Activated naive CD4-positive, alpha-beta T cell (primary cell): Measurements from ENCODE around the gene C1QTNF9B.
"Not testable (repeated sequence)": the region's sequence is repeated elsewhere in the genome, so short reads cannot be mapped to it uniquely, and the experiment has no call there.

Experiments
- DNase-seq, 4 experiments: peaks; one replicate each; lab custom pipeline; 2025; lab: John Stamatoyannopoulos, UW

C1QTNF9B gene

DNA sequence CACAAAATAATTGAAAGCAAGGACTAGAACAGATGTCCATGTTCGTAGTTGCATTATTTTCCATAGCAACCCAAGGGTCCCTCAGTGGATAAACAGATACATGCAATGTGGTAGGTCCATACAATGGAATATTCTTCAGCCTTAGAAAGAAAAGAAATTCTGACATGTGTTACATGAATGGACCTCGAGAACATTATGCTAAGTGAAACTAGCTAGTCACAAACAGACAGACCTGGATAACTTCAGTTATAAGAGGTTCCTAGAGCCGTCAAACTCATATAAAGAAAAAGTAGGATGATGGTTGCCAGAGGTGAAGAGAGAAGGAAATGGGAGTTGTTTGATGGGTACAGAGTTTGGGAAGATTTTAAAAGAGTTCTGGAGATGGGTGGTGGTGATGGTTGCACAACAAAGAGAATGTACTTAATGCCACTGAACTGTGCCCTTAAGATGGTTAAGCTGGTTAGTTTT lies at the start of gene C1QTNF9B:
Gene C1QTNF9B (minus strand): TSS at position 51 of the 468 bp plus-strand sequence.
- not testable (repeated sequence) for DNase-seq

- DNase-seq: no peak
Observed at GRCh38 chr13:23946900-23947299, 49.6 kb upstream of the C1QTNF9B start.

DNA sequence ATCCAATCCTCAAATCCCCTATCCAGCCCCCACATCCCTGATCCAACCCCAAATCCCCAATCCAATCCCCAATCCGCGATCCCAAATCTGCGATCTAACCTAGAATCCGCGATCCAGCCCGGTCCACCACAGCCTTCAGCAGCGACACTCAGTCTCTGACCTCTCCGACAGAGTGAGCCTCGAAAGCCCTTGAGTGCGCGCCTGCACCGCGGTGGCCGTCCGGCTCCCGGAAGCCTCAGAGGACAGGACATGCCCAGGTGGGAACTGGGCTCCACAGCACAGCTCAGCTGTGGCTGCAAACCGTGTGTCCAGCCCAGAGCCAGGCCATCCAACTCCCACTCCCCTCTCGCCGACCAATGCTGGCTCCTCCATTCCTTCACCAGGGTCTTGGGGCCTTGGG lies 48.8 kb upstream of the C1QTNF9B start:
- no peak for DNase-seq

DNA sequence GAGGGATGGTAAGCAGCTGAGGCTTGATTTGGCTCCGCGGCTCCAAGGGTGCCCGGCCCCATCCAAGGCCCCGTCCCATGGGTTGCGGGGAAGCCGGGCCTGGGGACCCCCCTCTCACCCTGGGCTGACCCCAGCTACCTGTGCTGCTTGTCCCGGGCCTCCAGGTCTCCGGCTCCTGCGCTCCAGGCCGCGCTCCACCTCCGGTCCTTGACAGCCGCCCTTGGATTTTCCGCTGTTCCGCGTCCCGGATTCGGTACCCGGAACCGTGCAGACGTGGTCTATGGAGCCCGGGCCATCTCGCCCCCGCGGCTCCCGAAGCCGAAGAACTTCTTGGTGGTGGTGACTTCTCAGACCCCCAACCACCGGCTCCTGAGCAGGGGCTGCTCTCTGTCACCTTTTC lies 48.3 kb upstream of the C1QTNF9B start:
- no peak for DNase-seq

GRCh38 chr13:23941211-23941610 lies 43.9 kb upstream of the C1QTNF9B start:
- no peak for DNase-seq

DNA sequence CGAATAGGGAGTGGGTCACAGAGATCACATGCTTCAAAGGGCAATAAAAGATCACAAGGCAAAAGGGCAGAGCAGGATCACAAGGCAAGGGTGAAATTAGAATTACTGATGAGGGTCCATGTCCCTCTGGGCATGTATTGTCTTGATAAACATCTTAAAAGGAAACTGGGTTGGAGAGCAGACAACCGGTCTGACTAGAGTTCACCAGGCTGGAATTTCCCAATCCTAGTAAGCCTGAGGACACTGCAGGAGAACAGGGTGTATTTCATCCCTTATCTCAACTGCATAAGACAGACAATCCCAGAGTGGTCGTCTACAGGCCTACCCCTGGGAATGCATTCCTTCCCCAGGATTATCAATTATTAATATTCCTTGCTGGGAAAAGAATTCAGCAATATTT lies 42.4 kb upstream of the C1QTNF9B start:
- not testable (repeated sequence) for DNase-seq

GRCh38 chr13:23934520-23934919 lies 37.2 kb upstream of the C1QTNF9B start:
- no peak for DNase-seq

DNA sequence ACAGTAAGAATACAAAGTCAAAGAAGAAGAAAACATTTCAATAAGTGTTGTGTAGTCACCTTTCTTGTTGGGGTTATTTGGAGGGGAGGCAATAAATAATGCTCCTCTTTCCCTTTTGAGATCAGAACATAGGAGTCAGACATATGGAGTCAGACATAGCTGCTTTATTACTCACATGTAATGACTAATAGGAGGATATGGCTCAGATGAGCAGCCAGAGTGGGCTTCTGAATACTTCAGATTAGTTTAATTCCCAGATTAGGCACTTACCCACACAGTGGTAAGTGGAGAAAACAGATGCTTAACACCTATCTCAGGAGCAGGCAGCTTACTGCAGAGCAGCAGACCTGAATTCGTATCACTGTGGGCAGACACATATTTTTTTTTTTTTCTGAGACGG lies 31.7 kb upstream of the C1QTNF9B start:
- no peak for DNase-seq

DNA sequence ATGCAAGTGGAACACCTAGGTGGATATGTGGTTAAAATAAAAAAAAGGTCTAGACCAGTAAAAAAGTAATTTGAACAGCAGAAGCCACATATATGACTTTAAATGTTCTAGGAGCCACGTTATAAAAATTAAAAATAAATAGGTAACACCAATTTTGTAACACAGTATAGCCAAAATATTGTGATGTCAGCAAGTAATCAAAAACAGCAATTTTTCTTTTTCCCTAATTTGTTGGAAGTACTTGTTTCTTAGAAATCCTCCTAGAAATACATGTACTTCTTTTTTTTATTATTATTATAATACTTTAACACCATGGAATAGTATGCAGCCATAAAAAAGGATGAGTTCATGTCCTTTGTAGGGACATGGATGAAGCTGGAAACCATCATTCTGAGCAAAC lies 25.7 kb upstream of the C1QTNF9B start:
- DNase-seq: no peak

DNA sequence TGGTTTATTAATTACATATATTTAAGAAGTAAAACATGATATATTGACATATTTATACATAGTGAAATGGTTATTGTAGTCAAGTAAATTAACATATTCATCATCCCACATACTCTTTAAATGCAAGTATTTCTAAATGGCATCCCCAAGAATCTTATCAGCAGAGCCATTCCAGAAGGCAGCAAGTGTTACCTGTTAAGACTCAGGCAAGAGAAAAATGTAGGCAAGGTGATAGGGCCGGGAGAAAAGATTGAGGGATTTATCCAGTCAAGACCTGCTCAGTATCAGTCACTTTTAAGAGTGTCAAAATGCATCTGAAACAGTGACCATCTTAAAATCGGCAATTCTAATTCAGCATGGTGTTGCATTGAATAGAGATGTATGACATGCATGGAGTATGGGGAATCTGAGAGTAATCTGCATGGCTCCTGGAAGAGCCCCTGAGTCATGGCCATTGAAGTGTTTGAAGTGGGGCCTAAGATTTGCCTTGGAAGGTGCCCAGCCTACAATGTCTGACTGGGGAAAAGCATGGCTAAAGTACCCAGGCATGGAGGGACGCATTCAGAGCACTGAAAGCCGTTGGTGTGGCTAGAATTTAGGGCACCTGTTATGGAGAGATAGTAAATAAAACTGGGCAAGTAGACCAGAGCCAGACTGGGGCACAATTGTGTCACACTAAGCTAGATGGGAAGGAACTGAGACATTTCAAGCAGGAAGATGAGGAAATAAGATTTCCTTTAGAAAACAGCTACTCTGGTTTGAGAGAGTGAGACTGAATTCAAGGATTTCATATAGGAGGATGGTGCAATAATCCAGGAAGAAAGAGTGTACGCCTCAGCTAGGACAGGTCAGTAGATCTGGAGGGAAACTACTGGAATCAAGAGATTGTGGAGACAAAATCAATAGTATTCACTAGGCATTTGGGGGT lies 25.0 kb upstream of the C1QTNF9B start:
- no peak for DNase-seq

- no peak for DNase-seq
Observed at GRCh38 chr13:23921451-23921888, 24.2 kb upstream of the C1QTNF9B start.

DNA sequence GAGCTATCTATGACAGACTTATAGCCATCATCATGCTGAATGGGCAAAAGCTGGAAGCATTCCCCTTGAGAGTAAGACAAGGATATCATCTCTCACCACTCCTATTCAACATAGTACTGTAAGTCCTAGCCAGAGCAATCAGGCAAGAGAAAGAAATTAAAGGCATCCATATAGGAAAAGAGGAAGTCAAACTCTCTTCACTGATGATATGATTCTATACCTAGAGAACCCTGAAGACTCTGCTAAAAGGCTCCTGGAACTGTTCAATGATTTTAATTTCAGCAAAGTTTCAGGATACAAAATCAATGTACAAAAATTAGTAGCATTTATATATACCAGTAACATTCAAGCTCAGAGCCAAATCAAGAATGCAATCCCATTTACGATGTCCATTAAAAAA lies 21.7 kb upstream of the C1QTNF9B start:
- no peak for DNase-seq

DNA sequence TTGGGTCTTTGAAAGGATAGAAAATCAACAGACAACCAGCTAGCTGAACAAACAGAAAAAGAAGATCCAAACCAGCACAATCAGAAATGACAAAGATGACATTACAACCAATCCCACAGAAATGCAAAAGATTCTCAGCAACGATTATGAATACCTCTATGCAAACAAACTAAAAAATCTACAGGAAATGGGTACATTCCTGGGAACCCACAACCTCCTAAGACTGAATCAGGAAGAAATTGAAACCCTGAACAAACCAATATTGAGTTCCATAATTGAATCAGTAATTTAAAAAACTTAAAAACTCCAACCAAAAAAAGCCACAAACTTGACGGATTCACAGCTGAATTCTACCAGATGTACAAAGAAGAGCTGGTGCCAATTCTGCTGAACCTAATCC lies 20.9 kb upstream of the C1QTNF9B start:
- DNase-seq: no peak

DNA sequence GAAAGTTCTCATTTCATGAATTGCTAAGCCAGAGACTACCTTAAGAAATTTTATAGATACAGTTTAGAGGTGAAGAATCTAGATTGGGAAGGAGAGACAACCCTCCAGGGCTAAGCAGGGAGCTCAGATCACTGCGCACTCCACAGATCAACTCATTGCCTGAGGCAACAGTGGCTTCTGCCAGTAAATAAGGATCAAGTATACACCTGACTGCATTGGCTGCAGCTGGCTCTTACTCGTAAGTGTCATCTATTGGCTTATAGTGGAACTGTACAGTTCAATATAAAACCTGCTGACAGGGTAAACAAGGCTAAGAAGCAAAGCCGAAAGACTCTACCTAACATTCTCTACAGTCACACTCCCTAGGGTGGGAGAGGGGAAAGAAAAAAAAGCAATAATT lies 18.0 kb upstream of the C1QTNF9B start:
- DNase-seq: no peak

GRCh38 chr13:23912469-23912868 lies 15.2 kb upstream of the C1QTNF9B start:
- no peak for DNase-seq

- DNase-seq: no peak
Observed at GRCh38 chr13:23909606-23910005, 12.3 kb upstream of the C1QTNF9B start.

GRCh38 chr13:23905766-23906165 lies 8.5 kb upstream of the C1QTNF9B start:
- DNase-seq: no peak

DNA sequence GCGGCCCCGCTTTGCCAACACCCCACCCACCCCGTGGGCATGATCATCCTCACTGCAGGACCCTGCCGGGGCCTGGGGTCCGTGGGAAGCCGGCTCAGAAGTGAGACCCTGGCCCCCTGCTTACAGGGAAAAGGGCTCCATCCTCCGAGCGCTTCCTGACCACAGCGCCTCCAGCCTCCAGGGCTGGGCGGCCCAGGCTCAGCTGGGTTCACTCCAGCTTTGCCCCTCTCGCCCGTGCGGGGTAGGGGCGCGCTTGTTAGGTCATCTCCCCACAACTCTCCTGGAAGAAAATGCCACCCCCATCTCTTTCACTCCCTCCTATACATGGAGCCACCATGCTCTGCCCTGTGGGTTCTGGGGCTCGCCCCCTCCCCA lies 6.6 kb upstream of the C1QTNF9B start:
- no peak for DNase-seq

GRCh38 chr13:23902975-23903905 lies 5.9 kb upstream of the C1QTNF9B start:
- DNase-seq: no peak

GRCh38 chr13:23901365-23901764 lies 4.1 kb upstream of the C1QTNF9B start:
- no peak for DNase-seq

DNA sequence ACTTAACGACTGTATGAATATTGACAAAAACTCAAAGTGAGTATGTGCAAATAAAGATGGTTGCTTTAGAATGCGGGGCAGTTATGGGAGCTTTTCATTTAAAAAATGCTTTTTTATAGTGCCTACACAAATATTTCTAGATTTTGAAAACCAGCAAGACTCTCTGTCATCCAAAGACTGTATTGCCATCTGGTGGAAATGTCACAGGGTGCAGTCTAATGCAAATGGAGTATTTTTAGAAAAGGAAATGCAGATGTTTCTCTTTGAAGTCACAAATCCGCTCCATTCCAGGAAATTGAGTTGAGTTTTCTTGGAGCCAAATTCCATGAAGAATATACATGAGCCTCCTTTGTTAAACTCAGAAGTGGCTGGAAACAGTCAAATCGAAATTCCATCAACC lies 2.3 kb upstream of the C1QTNF9B start:
- DNase-seq: no peak

GRCh38 chr13:23898101-23898500 lies 799 bp upstream of the C1QTNF9B start:
- DNase-seq: no peak

GRCh38 chr13:23894746-23895145 lies 2.6 kb downstream of the C1QTNF9B start:
- DNase-seq: not testable (repeated sequence)
